ENCODE measurements around the gene RIPOR1.
"Not testable (repeated sequence)": the region's sequence is repeated elsewhere in the genome, so short reads cannot be mapped to it uniquely, and the experiment has no call there.

The RIPOR1 gene

GRCh38 chr16:67528222-67528869 lies at the start of gene RIPOR1:
TSS of gene RIPOR1 (plus strand) at chr16:67528829. CDS start at chr16:67538447, 9,618 bp downstream.
- DNase-seq (ENCODE audit: low spot score), result no peak

- peak; percentile 97 for DNase-seq (ENCODE audit: low spot score)
Observed at GRCh38 chr16:67480833-67481560, 47.6 kb upstream of the RIPOR1 start, which contains the start of gene ATP6V0D1. TSS of gene ATP6V0D1 (minus strand) at chr16:67481157. CDS start at chr16:67481086, 71 bp downstream.

- DNase-seq (ENCODE audit: low spot score), result no peak
Observed at GRCh38 chr16:67481561-67482232, 46.9 kb upstream of the RIPOR1 start.

GRCh38 chr16:67482233-67482924 lies 46.2 kb upstream of the RIPOR1 start:
- no peak for DNase-seq (ENCODE audit: low spot score)

GRCh38 chr16:67483150-67483549 lies 45.5 kb upstream of the RIPOR1 start, which contains the start of gene AGRP:
TSS of gene AGRP (minus strand) at chr16:67483547. CDS start at chr16:67483398, 149 bp downstream.
- DNase-seq (ENCODE audit: low spot score), result no peak

GRCh38 chr16:67483731-67484525 lies 44.7 kb upstream of the RIPOR1 start:
- DNase-seq (ENCODE audit: low spot score), result no peak

GRCh38 chr16:67486805-67487204 lies 41.8 kb upstream of the RIPOR1 start:
- DNase-seq (ENCODE audit: low spot score), result no peak

- not testable (repeated sequence) for DNase-seq (ENCODE audit: low spot score)
Observed at GRCh38 chr16:67487561-67487960, 41.1 kb upstream of the RIPOR1 start.

- DNase-seq (ENCODE audit: low spot score), result no peak
Observed at GRCh38 chr16:67489401-67490083, 39.1 kb upstream of the RIPOR1 start.

- DNase-seq (ENCODE audit: low spot score), result no peak
Observed at GRCh38 chr16:67490335-67491096, 38.1 kb upstream of the RIPOR1 start.

- DNase-seq (ENCODE audit: low spot score), result no peak
Observed at GRCh38 chr16:67499106-67499505, 29.5 kb upstream of the RIPOR1 start.

GRCh38 chr16:67504031-67505021 lies 24.3 kb upstream of the RIPOR1 start:
- DNase-seq (ENCODE audit: low spot score), result no peak

GRCh38 chr16:67506468-67506867 lies 22.2 kb upstream of the RIPOR1 start:
- no peak for DNase-seq (ENCODE audit: low spot score)

GRCh38 chr16:67509016-67509415 lies 19.6 kb upstream of the RIPOR1 start:
- DNase-seq (ENCODE audit: low spot score), result no peak

GRCh38 chr16:67513892-67514291 lies 14.7 kb upstream of the RIPOR1 start:
- not testable (repeated sequence) for DNase-seq (ENCODE audit: low spot score)

- DNase-seq (ENCODE audit: low spot score), result no peak
Observed at GRCh38 chr16:67514382-67514828, 14.2 kb upstream of the RIPOR1 start.

GRCh38 chr16:67516296-67517154 lies 12.1 kb upstream of the RIPOR1 start:
- DNase-seq (ENCODE audit: low spot score), result no peak

- no peak for DNase-seq (ENCODE audit: low spot score)
Observed at GRCh38 chr16:67517155-67517445, 11.5 kb upstream of the RIPOR1 start.
